Stomach (tissue), 9 donors: ENCODE data around the gene PLXNA1. TPM values are rescaled to one million over a fixed set of nuclear protein-coding genes. Genes with fewer than 3 reads are reported as not detected.

Experiments used
- DNase-seq, 2 donors: peaks; one replicate each; pipeline versions ENCODE4 v3.0.0 to v3.0.0-alpha.2; 2013 to 2019
- H3K27ac ChIP-seq, 5 donors: fragments of 200-600 bp in 4 of 5; sonication (generic) in 4 of 5; one replicate each; pipeline ENCODE4 v1.5.1; 2013 to 2019; ENCODE audit warnings: mild to moderate bottlenecking in 1 of 5, moderate library complexity in 1 of 5
- H3K27me3 ChIP-seq, 3 donors: fragments of 200-600 bp; sonication (generic); one replicate each; pipeline ENCODE4 v1.5.1; 2017 to 2019; ENCODE audit warnings: mixed run types in 1 of 3
- H3K36me3 ChIP-seq, 4 donors: fragments of 200-600 bp; sonication (generic); 1 replicate in 3 of 4; 2 replicates in 1 of 4; pipeline ENCODE4 v1.5.1; 2016 to 2019
- H3K4me1 ChIP-seq, 4 donors: fragments of 200-600 bp; sonication (generic); one replicate each; pipeline ENCODE4 v1.5.1; 2016 to 2019
- H3K4me3 ChIP-seq, 4 donors: fragments of 200-600 bp; sonication (generic) in 3 of 4; one replicate each; pipeline ENCODE4 v1.5.1; 2016 to 2019; ENCODE audit warnings: mild to moderate bottlenecking in 1 of 4
- H3K9me3 ChIP-seq, 4 donors: fragments of 200-600 bp; sonication (generic); one replicate each; pipeline ENCODE4 v1.5.1; 2016 to 2019
- CTCF ChIP-seq, 7 experiments: fragments of 450-650 bp in 4 of 7; fragments of 200-600 bp in 3 of 7; sonication (generic) in 3 of 7; IDR thresholded peaks; one replicate each; pipeline ENCODE4 v1.5.1; 2016 to 2019; ENCODE audit warnings: antibody characterized with exemption in 7 of 7, control low read depth in 2 of 7, mild to moderate bottlenecking in 1 of 7
- EP300 ChIP-seq: sonication (generic); formaldehyde crosslinking; IDR thresholded peaks from one replicate; pipeline ENCODE4 v1.6.1; 2017; ENCODE audit warnings: antibody characterized with exemption
- POLR2A ChIP-seq, 4 donors: fragments of 450-650 bp; IDR thresholded peaks; one replicate each; pipeline ENCODE4 v1.6.1; 2016; ENCODE audit warnings: antibody characterized with exemption in 4 of 4, control low read depth in 2 of 4, mild to moderate bottlenecking in 1 of 4, moderate library complexity in 1 of 4
- POLR2AphosphoS5 ChIP-seq, 3 donors: sonication (generic); formaldehyde crosslinking; IDR thresholded peaks; one replicate each; pipeline ENCODE4 v1.6.1; 2016; ENCODE audit warnings: antibody characterized with exemption in 3 of 3
- WGBS, 5 donors: extraction: QIAGEN DNeasy Blood & Tissue Kit in 3 of 5; methylation state at CpG; one replicate each; pipeline versions ENCODE4 v1.1.5 to v1.1.7; 2013 to 2018; 5-methylcytosine and 5-hydroxymethylcytosine counted together
- intact Hi-C: fragments of 100-400 bp; cut with DNase I; formaldehyde crosslinking; loops from one replicate; pipeline ENCODE4 v1.15.1; 2023; ENCODE audit warnings: low total_unique reads
- polyA plus RNA-seq, 3 donors: library from polyadenylated mRNA; stranded (reverse); fragments of 200-250 nt; gene quantifications; one replicate each; pipeline ENCODE4 v1.2.3, GENCODE V29; 2013
- total RNA-seq, 5 donors: library from RNA; depleted of rRNA; stranded (reverse); fragments of >200 nt; gene quantifications; one replicate each; pipeline versions ENCODE4 v1.1.0 to v1.2.3, GENCODE V29; 2014 to 2016
- donor health status: healthy with polysubstance abuse.
- donor health status: Bipolar disorder and iron deficiency.
- donor health status: healthy.

PLXNA1 gene
- total and polyA plus RNA-seq, 8 donors = 0.92 to 54.7 (median 13.9) TPM

GRCh38 chr3:126997455-126998038 lies 14.6 kb downstream of the PLXNA1 start:
- H3K9me3 ChIP-seq = no peaks in the 10 kb centered on the region
- no peak for DNase-seq
- peaks cover 26 to 79% (median 59%) of the 10 kb centered on the region in 4 donors for H3K4me1 ChIP-seq
- no peak overlapping the region for H3K4me3 ChIP-seq
- no peak for TF ChIP-seq EP300
- TF ChIP-seq CTCF (IDR thresholded peaks at IDR 0.05) = no peak
- no peak for TF ChIP-seq POLR2AphosphoS5 (IDR thresholded peaks at IDR 0.05)
- TF ChIP-seq POLR2A (IDR thresholded peaks at IDR 0.05) = no peak
- intact Hi-C loops = no loop called here
- H3K27ac ChIP-seq = no peak overlapping the region
- peaks cover 0 to 12% (median 6%) of the 10 kb centered on the region in 4 donors for H3K36me3 ChIP-seq
- H3K27me3 ChIP-seq = no peaks in the 10 kb centered on the region
- 49 to 72% (median 53%) methylated on average over 12 to 19 of the region's 19 CpGs for WGBS, 5 donors

GRCh38 chr3:126998320-126998719 lies 15.4 kb downstream of the PLXNA1 start:
- intact Hi-C loops = no loop called here
- DNase-seq = no peak
- H3K27ac ChIP-seq = peak overlapping the region in 1 of 5 donors; percentile 58
- H3K9me3 ChIP-seq = no peaks in the 10 kb centered on the region
- H3K4me3 ChIP-seq = no peak overlapping the region
- H3K27me3 ChIP-seq = no peaks in the 10 kb centered on the region
- 60 to 100% (median 71%) methylated on average over 1 to 4 of the region's 4 CpGs; no CpG with 5 or more reads in 1 of the 5 donors for WGBS, 5 donors
- TF ChIP-seq POLR2A (IDR thresholded peaks at IDR 0.05) (no peak), POLR2AphosphoS5 (IDR thresholded peaks at IDR 0.05) (no peak), CTCF (IDR thresholded peaks at IDR 0.05) (no peak), EP300 (no peak)
- peaks cover 0 to 8% (median 6%) of the 10 kb centered on the region in 4 donors for H3K36me3 ChIP-seq
- peaks cover 27 to 83% (median 67%) of the 10 kb centered on the region in 4 donors for H3K4me1 ChIP-seq

GRCh38 chr3:126998728-126999127 lies 15.8 kb downstream of the PLXNA1 start:
- WGBS, 5 donors = 34 to 52% (median 44%) methylated on average over 3 of the region's 3 CpGs
- H3K27ac ChIP-seq = peak overlapping the region in 2 of 5 donors; percentile 32 to 58
- peaks cover 27 to 81% (median 69%) of the 10 kb centered on the region in 4 donors for H3K4me1 ChIP-seq
- DNase-seq = no peak
- H3K36me3 ChIP-seq = peaks cover 0 to 10% (median 6%) of the 10 kb centered on the region in 4 donors
- intact Hi-C loops = no loop called here
- no peak for TF ChIP-seq CTCF (IDR thresholded peaks at IDR 0.05)
- TF ChIP-seq EP300 = no peak
- no peak for TF ChIP-seq POLR2A (IDR thresholded peaks at IDR 0.05)
- TF ChIP-seq POLR2AphosphoS5 (IDR thresholded peaks at IDR 0.05) = no peak
- H3K9me3 ChIP-seq = no peaks in the 10 kb centered on the region
- H3K27me3 ChIP-seq = no peaks in the 10 kb centered on the region
- H3K4me3 ChIP-seq = no peak overlapping the region

GRCh38 chr3:126999383-126999782 lies 16.5 kb downstream of the PLXNA1 start:
- no peak for DNase-seq
- Histone ChIP-seq H3K4me3 (no peak overlapping the region), H3K9me3 (no peaks in the 10 kb centered on the region), H3K4me1 (peaks cover 27 to 74% (median 63%) of the 10 kb centered on the region in 4 donors), H3K27ac (peak overlapping the region in 2 of 5 donors; percentile 32 to 58), H3K27me3 (no peaks in the 10 kb centered on the region), H3K36me3 (peaks cover 0 to 10% (median 6%) of the 10 kb centered on the region in 4 donors)
- 40 to 60% (median 50%) methylated on average over 8 to 15 of the region's 15 CpGs for WGBS, 5 donors
- intact Hi-C loops = no loop called here
- no peak for TF ChIP-seq EP300
- TF ChIP-seq POLR2AphosphoS5 (IDR thresholded peaks at IDR 0.05) = no peak
- no peak for TF ChIP-seq POLR2A (IDR thresholded peaks at IDR 0.05)
- no peak for TF ChIP-seq CTCF (IDR thresholded peaks at IDR 0.05)
